NCI-H2196 (cell line): ENCODE measurements around the gene CXorf58.

Experiments
- DNase-seq: peaks from one replicate; lab custom pipeline; 2025; ENCODE audit not compliant: unreplicated experiment; lab: John Stamatoyannopoulos, UW

CXorf58 gene

GRCh38 chrX:23900220-23900797, 7.5 kb upstream of the CXorf58 start:
- DNase-seq, result no peak

- no peak for DNase-seq
These were observed 6.7 kb upstream of the CXorf58 start for GRCh38 chrX:23901060-23901459.

GRCh38 chrX:23901805-23902204, 6.0 kb upstream of the CXorf58 start:
- peak; percentile 48 for DNase-seq

GRCh38 chrX:23902419-23902818, 5.4 kb upstream of the CXorf58 start:
- peak; percentile 46 for DNase-seq

- DNase-seq, result no peak
These were observed 3.7 kb upstream of the CXorf58 start for GRCh38 chrX:23904096-23904495.

GRCh38 chrX:23907111-23907497, 702 bp upstream of the CXorf58 start:
- DNase-seq, result no peak

- no peak for DNase-seq
These were observed 606 bp downstream of the CXorf58 start for GRCh38 chrX:23908219-23909004.

- DNase-seq, result no peak
These were observed 3.5 kb downstream of the CXorf58 start for GRCh38 chrX:23911126-23911835.

GRCh38 chrX:23919148-23919547, 11.3 kb downstream of the CXorf58 start:
- no peak for DNase-seq

- DNase-seq, result no peak
These were observed 12.0 kb downstream of the CXorf58 start for GRCh38 chrX:23919706-23920320.

GRCh38 chrX:23926015-23926414, 18.2 kb downstream of the CXorf58 start:
- DNase-seq, result no peak

GRCh38 chrX:23930894-23931604, 23.2 kb downstream of the CXorf58 start:
- DNase-seq, result no peak

GRCh38 chrX:23932046-23932445, 24.2 kb downstream of the CXorf58 start:
- no peak for DNase-seq

- DNase-seq, result no peak
These were observed 27.3 kb downstream of the CXorf58 start for GRCh38 chrX:23935106-23935505.

GRCh38 chrX:23936180-23936579, 28.4 kb downstream of the CXorf58 start:
- no peak for DNase-seq

GRCh38 chrX:23937100-23937499, 29.3 kb downstream of the CXorf58 start:
- no peak for DNase-seq

- no peak for DNase-seq
These were observed 30.9 kb downstream of the CXorf58 start for GRCh38 chrX:23938690-23939089.

GRCh38 chrX:23939203-23939602, 31.4 kb downstream of the CXorf58 start:
- DNase-seq, result no peak

GRCh38 chrX:23944234-23944633, 36.4 kb downstream of the CXorf58 start:
- no peak for DNase-seq

- no peak for DNase-seq
These were observed 37.4 kb downstream of the CXorf58 start for GRCh38 chrX:23945206-23945605.

- no peak for DNase-seq
These were observed 44.6 kb downstream of the CXorf58 start for GRCh38 chrX:23952391-23952790.
